ENCODE data around the gene PEX11G.

PEX11G gene

DNA sequence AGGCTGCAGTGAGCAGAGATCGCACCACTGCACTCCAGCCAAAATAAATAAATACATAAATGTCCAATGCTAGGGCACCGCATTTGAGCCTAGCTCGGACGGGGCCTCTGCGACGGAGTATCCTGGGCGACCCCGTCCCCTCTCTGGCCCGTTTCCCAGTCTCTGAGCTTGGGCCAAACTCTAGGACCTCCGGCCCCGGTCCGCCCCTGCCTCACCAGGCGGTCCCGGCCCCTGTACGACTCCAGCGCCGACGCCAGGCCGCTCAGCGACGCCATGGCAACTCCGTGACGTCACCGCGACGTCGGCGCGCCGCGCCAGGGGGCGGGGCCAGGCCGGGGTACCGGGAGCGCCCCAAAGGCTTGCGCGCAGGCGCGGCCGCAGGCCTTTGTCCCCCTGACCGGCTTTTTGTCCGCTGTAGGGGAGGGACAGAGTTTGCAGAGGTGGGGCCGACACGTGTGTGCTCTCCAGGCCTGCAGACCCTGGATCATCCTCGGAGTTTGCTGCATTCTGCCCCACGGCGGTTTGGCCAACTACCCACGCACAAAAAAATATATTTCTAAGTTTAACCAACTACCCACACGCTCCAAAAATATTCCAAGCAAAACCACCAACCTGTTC is at the start of gene PEX11G:
TSS of gene PEX11G (minus strand) at position 300 of the 618 bp plus-strand sequence. CDS start at position 275, 25 bp downstream.
- DNase-seq (ENCODE audit: low read depth) = peak; percentile 85

DNA sequence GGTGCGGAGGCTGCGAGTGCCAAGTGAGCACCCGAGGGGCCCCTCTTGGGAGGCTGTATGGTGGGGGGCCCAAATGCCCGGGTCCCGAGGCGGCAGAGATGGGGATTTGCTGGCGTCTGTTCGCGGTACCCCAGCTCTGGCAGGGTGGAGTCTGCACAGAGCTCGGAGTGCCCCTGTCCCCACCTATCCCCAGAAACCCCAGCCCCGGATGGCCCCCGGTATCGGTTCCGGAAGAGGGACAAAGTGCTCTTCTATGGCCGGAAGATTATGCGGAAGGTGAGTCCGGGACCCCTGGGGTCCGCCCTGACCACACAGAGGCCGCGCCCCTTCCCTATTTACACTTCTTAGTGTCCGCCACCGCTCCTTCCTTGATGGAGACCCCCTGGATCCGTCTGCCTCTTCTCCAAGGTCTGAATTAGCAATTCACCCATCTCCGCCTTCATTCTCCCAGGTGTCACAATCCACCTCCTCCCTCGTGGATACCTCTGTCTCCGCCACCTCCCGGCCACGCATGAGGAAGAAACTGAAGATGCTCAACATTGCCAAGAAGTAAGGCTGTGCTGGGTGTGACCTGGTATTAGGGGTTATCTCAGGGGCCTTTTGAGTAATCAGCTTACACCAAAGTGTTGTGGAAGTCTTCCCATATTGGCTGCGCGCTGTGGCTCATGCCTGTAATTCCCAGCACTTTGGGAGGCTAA is 47.3 kb upstream of the PEX11G start:
- no peak for DNase-seq (ENCODE audit: low read depth)

DNA sequence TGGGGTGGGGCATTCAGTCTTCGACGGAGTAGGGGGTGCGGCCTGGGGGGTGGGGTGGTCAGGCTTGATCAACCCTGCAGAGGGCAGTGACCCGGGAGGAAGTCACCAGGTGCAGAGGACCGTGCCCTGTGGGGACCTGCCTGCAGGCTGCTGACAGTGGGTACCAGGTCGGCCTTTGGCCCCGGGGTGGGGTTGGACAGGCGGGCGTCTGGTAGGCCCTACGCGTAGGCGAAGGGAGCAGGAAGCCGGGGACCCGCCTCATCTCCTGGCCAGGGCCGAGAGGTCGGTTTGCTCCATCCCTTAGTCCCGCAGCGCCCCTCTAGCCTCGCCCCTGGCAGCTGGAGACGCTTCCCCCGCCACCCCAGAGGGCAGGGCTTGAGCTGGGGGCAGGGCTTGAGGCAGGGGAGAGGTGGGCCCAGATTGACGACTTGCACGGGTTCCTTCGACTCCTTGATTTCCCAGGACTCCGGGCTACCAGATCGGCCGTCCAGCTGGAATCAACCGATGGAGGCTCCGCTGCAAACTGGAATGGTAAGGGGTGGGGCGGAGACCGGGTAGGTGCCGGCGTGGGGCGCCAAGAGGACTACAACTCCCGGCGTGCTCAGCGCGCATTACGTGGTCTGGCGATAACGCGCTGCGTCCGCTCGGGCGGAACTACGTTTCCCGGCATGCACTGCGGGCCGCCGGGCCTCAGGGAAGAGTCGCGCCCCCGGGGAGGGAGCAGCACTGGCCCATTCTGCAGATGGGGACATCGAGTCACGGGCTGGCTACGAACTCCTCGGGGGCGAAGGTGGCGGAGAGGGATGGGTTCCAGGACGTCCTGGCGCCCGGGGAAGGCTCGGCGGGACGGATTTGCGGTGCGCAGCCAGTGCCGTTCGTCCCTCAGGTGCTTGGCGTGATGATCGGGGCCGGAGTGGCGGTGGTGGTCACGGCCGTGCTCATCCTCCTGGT is 46.5 kb upstream of the PEX11G start, which contains the start of gene PNPLA6:
TSS of gene PNPLA6 (plus strand) at position 671 of the 951 bp plus-strand sequence. CDS start at position 743, 72 bp downstream.
- peak; percentile 95 for DNase-seq (ENCODE audit: low read depth)

DNA sequence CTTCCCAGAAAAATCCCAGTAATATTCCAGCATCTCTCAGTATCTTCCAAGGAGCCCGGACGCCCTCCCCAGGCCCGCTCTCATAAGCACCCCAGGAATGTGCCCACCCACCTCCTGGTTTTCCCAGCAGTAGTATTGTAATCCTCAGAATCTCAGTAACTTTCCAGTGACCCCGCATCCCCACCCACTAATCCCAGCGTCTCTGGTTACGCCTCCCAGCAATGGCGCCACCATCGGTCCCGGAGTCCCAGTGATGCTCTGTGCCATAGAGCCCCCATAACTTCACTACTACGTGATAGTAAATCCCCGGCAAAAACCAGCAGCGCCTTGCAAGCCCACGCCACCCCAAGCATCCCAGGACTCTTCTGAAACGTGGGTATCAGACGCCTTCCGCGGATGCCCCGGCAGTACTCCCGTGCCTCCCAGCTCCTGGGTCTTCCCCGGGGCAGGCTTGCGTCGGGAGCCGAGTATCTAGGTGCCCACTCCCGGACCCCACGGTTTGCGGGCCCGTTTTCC is 45.8 kb upstream of the PEX11G start:
- peak; percentile 86 for DNase-seq (ENCODE audit: low read depth)

DNA sequence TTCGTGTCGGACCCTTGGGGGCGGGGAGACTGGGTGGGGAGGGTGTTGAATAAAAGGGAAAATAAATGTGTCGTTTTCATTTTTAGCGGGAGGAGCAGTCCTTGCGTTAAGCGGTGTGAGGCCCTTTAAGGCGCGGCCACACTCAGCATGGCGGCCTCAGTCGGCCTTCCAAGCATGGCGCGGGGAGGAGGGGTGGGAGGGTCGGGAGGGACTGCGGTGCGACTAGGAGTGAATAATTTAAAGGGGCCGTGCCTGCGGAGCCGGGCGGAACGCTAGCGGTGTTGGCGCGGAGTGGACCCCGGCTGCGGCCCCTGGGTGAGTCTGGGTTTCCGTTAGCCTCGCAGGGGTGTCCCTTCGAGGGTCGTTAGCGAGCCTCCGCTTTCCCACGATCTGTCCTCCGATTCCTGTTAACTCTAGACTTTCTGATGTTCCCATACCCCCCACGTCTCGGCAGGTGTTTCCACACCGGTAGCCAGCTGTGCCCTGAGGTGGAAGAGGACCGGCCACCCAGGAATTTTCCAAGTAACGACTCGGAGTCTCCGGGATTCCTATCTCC is 45.2 kb upstream of the PEX11G start:
- peak; percentile 91 for DNase-seq (ENCODE audit: low read depth)

DNA sequence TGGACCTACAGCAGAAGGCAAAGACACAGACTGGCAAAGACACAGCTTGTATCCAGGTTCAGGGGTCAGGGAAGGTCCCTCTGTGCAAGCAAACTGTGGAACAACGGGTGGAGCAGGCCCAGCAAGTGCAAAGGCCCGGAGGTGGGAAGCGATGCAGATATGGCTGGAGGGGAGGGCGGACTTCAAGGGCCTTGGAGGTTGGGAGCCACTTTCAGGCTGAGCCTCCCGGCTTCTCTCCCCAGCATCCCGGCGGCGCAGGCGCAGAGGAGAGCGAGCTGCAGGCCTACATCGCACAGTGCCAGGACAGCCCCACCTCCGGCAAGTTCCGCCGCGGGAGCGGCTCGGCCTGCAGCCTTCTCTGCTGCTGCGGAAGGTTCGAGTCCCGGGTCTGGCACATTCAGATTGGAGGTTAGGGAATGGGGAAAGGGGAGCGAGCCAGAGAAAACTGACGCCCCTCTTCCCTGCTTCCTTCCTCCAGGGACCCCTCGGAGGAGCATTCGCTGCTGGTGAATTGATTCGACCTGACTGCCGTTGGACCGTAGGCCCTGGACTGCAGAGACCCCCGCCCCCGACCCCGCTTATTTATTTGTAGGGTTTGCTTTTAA is 44.5 kb upstream of the PEX11G start:
- peak; percentile 53 for DNase-seq (ENCODE audit: low read depth)

DNA sequence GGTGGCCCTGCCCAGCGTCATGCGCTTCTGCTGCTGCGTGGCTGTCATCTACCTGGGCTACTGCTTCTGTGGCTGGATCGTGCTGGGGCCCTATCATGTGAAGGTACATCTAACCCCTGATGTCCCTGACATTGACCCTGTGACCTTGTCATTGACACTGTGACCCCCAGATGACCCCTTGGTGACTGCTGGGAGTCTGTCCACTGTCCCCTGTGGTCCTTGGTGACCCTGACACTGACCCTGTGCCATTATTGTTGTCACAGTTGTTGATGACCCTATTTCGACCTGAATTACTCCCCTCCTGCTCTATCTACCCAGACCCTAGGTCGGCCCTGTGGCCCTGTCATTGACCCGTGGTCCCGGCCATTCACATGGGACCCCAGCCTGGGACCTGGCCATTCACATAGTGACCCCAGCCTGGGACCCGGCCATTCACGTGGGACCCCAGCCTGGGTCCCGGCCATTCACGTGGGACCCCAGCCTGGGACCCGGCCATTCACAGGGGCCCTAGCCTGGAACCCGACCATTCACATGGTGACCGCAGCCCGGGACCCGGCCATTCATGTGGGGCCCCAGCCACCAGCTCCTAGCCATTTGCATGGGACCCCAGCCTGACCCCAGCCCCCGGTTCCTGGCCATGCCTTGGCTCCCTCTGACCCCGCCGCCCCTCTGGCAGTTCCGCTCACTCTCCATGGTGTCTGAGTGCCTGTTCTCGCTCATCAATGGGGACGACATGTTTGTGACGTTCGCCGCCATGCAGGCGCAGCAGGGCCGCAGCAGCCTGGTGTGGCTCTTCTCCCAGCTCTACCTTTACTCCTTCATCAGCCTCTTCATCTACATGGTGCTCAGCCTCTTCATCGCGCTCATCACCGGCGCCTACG is 41.0 kb upstream of the PEX11G start:
- DNase-seq (ENCODE audit: low read depth) = no peak

- no peak for DNase-seq (ENCODE audit: low read depth)
These were observed 40.4 kb upstream of the PEX11G start for GRCh38 chr19:7529246-7529600.

DNA sequence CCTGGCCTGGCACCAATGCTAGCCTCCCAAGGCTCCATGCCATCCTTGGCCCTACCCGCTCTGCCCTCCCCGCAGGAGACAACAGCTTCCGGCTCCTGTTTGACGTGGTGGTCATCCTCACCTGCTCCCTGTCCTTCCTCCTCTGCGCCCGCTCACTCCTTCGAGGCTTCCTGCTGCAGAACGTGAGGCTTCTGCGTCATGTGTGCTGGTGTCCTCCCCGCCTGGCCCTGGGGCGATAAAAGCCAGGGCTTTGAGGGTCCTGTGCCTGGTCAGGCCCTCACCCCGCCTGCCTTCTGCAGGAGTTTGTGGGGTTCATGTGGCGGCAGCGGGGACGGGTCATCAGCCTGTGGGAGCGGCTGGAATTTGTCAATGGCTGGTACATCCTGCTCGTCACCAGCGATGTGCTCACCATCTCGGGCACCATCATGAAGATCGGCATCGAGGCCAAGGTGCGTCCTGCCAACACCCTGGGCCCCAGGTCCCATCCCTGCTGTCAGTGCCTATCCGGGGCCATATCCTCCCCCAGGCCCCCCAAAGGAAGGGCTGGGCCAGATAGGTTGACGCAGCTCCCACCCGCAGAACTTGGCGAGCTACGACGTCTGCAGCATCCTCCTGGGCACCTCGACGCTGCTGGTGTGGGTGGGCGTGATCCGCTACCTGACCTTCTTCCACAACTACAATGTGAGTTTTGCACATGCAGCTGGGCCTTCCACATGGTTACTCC is 39.8 kb upstream of the PEX11G start:
- DNase-seq (ENCODE audit: low read depth) = no peak

DNA sequence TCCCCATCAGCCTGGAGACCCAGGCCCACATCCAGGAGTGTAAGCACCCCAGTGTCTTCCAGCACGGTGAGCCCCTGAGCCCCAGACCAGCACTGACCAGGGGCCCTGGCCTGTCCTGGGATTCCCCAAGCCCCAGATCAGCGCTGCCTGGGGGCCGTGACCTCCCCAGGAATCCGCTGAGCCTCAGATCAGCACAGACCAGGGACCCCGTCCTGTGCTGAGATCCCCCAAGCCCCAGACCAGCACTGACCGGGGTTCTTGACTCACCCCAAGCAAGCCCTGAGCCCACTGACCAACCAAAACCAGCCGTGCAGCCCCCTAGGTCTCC is 39.3 kb upstream of the PEX11G start:
- DNase-seq (ENCODE audit: low read depth) = no peak

- DNase-seq (ENCODE audit: low read depth) = no peak
These were observed 38.8 kb upstream of the PEX11G start for GRCh38 chr19:7527516-7528191.

- no peak for DNase-seq (ENCODE audit: low read depth)
These were observed 37.5 kb upstream of the PEX11G start for GRCh38 chr19:7526059-7526929.

GRCh38 chr19:7524992-7525739 is 36.3 kb upstream of the PEX11G start:
- DNase-seq (ENCODE audit: low read depth) = no peak

GRCh38 chr19:7524523-7524922 is 35.7 kb upstream of the PEX11G start:
- DNase-seq (ENCODE audit: low read depth) = no peak

DNA sequence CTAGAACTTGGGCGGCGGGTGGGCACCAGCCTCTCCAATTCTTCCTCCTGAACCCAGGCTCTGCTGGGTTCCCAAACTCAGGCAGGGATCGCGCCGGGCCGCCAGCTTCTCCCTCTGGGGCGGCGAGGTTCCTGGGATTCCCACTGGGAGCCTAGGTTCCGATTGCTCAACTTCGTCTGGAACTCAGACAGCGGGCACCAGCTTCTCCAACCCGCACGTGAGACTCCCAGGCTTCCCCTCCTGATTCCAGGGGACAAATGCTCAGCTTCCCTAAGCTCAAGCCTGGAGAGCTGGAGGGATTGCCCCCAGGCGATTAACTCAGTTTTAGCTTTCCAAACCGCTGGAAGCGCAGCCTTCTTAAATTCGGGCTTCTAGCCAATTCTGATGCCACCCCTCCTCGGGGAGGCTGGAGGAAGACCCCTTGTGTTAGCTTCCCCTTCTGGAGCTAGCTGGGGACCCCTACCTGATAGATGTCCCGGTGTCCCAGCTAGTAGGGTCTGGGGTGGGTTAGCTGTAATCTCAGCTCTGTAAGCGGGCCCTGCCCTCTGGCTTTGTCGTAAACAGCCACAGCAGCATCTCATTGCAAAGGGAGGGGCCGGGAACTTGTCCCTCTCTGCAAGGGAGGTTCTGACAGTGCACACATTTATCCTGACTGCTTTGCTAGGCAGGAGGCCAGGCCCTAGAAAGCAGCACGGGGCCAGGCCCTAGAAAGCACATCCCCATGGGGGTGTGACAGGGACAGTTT is 34.3 kb upstream of the PEX11G start:
- peak; percentile 56 for DNase-seq (ENCODE audit: low read depth)

DNA sequence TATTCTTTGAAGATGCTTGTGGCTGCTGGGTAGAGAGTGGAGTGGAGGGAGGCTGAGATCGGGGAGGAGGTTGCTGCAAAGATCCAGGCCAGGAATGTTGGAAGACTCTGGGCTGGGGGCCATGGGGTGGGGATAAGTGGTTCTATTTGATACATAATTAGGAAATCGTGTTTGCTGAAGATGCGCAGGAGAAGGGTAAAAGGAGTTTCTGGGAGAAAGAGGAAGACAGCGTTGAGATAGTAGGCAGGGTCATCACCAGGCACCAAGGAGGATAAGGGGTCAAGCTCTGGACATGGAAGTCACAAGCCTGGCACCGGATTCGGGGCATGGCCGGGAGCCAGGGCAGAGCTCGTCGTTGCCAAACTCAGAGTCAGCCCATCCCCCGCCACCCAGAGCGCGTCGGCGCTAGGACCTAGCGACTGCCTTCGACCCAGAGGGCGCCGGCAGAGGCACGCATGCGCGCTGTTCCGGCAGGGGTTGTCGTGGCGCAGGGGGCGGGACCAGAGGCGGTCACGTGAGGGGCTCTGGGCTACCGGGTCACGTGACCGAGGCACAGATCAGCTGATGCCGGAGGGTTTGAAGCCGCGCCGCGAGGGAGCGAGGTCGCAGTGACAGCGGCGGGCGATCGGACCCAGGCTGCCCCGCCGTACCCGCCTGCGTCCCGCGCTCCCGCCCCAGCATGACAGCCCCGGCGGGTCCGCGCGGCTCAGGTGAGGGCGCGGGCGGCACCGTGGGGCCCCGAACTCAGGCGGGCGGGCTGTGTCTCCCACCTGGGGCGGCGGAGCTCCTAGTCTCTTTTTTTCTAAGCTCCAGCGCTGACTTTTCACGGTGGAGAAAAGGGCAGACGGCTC is 33.5 kb upstream of the PEX11G start, which contains the start of gene MCOLN1:
TSS of gene MCOLN1 (plus strand) at position 553 of the 851 bp plus-strand sequence. CDS start at position 680, 127 bp downstream.
- peak; percentile 98 for DNase-seq (ENCODE audit: low read depth)
